Neural progenitor cell (in vitro differentiated cells): Measurements from ENCODE around the gene F8. TPM values are rescaled to one million over a fixed set of nuclear protein-coding genes. Genes with fewer than 3 reads are reported as not detected.
A peak's percentile ranks its signal among the peaks of the same experiment; 100 is the strongest.

ENCODE experiments used
- DNase-seq: peaks from one replicate; pipeline ENCODE4 v3.0.0-alpha.2; 2016; ENCODE audit warnings: low spot score
- H2AFZ ChIP-seq: fragments of 200-600 bp; sonication (generic); replicated peaks from 2 replicates; pipeline ENCODE4 v1.6.1; 2016; ENCODE audit warnings: antibody characterized with exemption
- H3F3A ChIP-seq: fragments of 200-600 bp; sonication (generic); 2 replicates; pipeline ENCODE4 v1.6.1; 2016; ENCODE audit warnings: antibody characterized with exemption, low read depth
- H3K27ac ChIP-seq: fragments of 200-600 bp; sonication (generic); 2 replicates; pipeline ENCODE4 v1.5.1; 2016; ENCODE audit warnings: mild to moderate bottlenecking
- H3K27me3 ChIP-seq: fragments of 200-600 bp; sonication (generic); 2 replicates; pipeline ENCODE4 v1.6.1; 2016; ENCODE audit warnings: mild to moderate bottlenecking, moderate library complexity
- H3K36me3 ChIP-seq: fragments of 200-600 bp; sonication (generic); 2 replicates; pipeline ENCODE4 v1.5.1; 2016
- H3K4me1 ChIP-seq: fragments of 200-600 bp; sonication (generic); 2 replicates; pipeline ENCODE4 v1.6.1; 2016; ENCODE audit warnings: mixed run types
- H3K4me2 ChIP-seq: fragments of 200-600 bp; sonication (generic); 2 replicates; pipeline ENCODE4 v1.6.1; 2016
- H3K4me3 ChIP-seq: fragments of 200-600 bp; sonication (generic); 2 replicates; pipeline ENCODE4 v1.5.1; 2016
- H3K79me2 ChIP-seq: fragments of 200-600 bp; sonication (generic); 2 replicates; pipeline ENCODE4 v1.6.1; 2016; ENCODE audit warnings: low read depth
- H3K9ac ChIP-seq: fragments of 200-600 bp; sonication (generic); 2 replicates; pipeline ENCODE4 v1.6.1; 2016
- H3K9me3 ChIP-seq: fragments of 200-600 bp; sonication (generic); 2 replicates; pipeline ENCODE4 v1.5.1; 2016; ENCODE audit warnings: low read depth
- H4K20me1 ChIP-seq: fragments of 200-600 bp; sonication (generic); 2 replicates; pipeline ENCODE4 v1.6.1; 2016; ENCODE audit warnings: low read depth
- H3K27ac Mint-ChIP-seq: 3 replicates; pipeline ENCODE4 v1.8.0; 2021; ENCODE audit warnings: mixed read lengths
- H3K27me3 Mint-ChIP-seq: 2 replicates; pipeline ENCODE4 v1.8.0; 2022; ENCODE audit warnings: low read depth, mild to moderate bottlenecking, inconsistent platforms, moderate library complexity, mixed read lengths; ENCODE audit not compliant: insufficient read depth
- H3K36me3 Mint-ChIP-seq: 3 replicates; pipeline ENCODE4 v1.8.0; 2021; ENCODE audit warnings: mixed read lengths
- H3K4me1 Mint-ChIP-seq: 3 replicates; pipeline ENCODE4 v1.8.0; 2021; ENCODE audit warnings: mixed read lengths
- H3K4me3 Mint-ChIP-seq: 3 replicates; pipeline ENCODE4 v1.8.0; 2021; ENCODE audit warnings: mild to moderate bottlenecking, moderate library complexity, mixed read lengths
- H3K9me3 Mint-ChIP-seq: 3 replicates; pipeline ENCODE4 v1.8.0; 2020; ENCODE audit warnings: mixed read lengths
- CTCF ChIP-seq: fragments of 200-600 bp; sonication (generic); IDR thresholded peaks from 2 replicates; pipeline ENCODE4 v1.5.1; 2017; ENCODE audit warnings: antibody characterized with exemption, mild to moderate bottlenecking
- EZH2 ChIP-seq: fragments of 200-600 bp; sonication (generic); IDR thresholded peaks from 2 replicates; pipeline ENCODE4 v1.6.1; 2017; ENCODE audit warnings: antibody characterized with exemption, mild to moderate bottlenecking, moderate library complexity
- EZH2phosphoT487 ChIP-seq: fragments of 200-600 bp; sonication (generic); IDR thresholded peaks from 2 replicates; pipeline ENCODE4 v1.6.1; 2017; ENCODE audit warnings: antibody characterized with exemption
- total RNA-seq: library from RNA; depleted of rRNA; stranded (reverse); fragments of >200 nt; gene quantifications from 2 replicates; pipeline ENCODE4 v1.2.3, GENCODE V29; 2015; ENCODE audit warnings: low replicate concordance

Gene F8
- total RNA-seq, 1 donor from 2014 or later: 4.8 TPM

GRCh38 chrX:155027509-155028066 is 5.1 kb upstream of the F8 start:
- peaks cover 9% of the 10 kb centered on the region for H3K79me2 ChIP-seq
- peaks cover 2% of the 10 kb centered on the region for H3K9me3 ChIP-seq
- H3K4me1 ChIP-seq: peaks cover 6% of the 10 kb centered on the region
- Mint-ChIP-seq H3K9me3 (peaks cover 9% of the 10 kb centered on the region), H3K27ac (peak overlapping the region; percentile 87), H3K4me3 (peak overlapping the region; percentile 88), H3K27me3 (peaks cover 8% of the 10 kb centered on the region), H3K36me3 (peaks cover 2% of the 10 kb centered on the region), H3K4me1 (peaks cover 3% of the 10 kb centered on the region)
- H3K36me3 ChIP-seq: no peaks in the 10 kb centered on the region
- peak overlapping the region; percentile 90 for H3K27ac ChIP-seq
- no peaks in the 10 kb centered on the region for H4K20me1 ChIP-seq
- peak overlapping the region; percentile 75 for H3K4me3 ChIP-seq
- H2AFZ ChIP-seq: peak overlapping the region; percentile 77
- no peaks in the 10 kb centered on the region for H3K27me3 ChIP-seq
- DNase-seq: no peak
- peak overlapping the region; percentile 79 for H3K9ac ChIP-seq
- TF ChIP-seq CTCF: no peak
- no peak for TF ChIP-seq EZH2phosphoT487
- TF ChIP-seq EZH2: no peak
- H3F3A ChIP-seq: peaks cover 12% of the 10 kb centered on the region
- peak overlapping the region; percentile 87 for H3K4me2 ChIP-seq

- no peaks in the 10 kb centered on the region for H3K36me3 ChIP-seq
- H2AFZ ChIP-seq: peak within 1 kb of the TSS; percentile 77
- Mint-ChIP-seq H3K36me3 (peaks cover 2% of the 10 kb centered on the region), H3K9me3 (peaks cover 9% of the 10 kb centered on the region), H3K4me3 (peak within 1 kb of the TSS; percentile 89), H3K4me1 (peaks cover 3% of the 10 kb centered on the region), H3K27ac (peak within 1 kb of the TSS; percentile 87), H3K27me3 (peaks cover 8% of the 10 kb centered on the region)
- H3K9ac ChIP-seq: peak within 1 kb of the TSS; percentile 79
- H4K20me1 ChIP-seq: no peaks in the 10 kb centered on the region
- peak within 1 kb of the TSS; percentile 87 for H3K4me2 ChIP-seq
- no peak for TF ChIP-seq EZH2phosphoT487
- no peak for TF ChIP-seq EZH2
- TF ChIP-seq CTCF: no peak
- H3K27me3 ChIP-seq: no peaks in the 10 kb centered on the region
- H3K27ac ChIP-seq: peak within 1 kb of the TSS; percentile 90
- DNase-seq: peak; percentile 93
- peak within 1 kb of the TSS; percentile 75 for H3K4me3 ChIP-seq
- H3K79me2 ChIP-seq: peaks cover 9% of the 10 kb centered on the region
- no peaks in the 10 kb centered on the region for H3K9me3 ChIP-seq
- H3F3A ChIP-seq: peaks cover 12% of the 10 kb centered on the region
- peaks cover 6% of the 10 kb centered on the region for H3K4me1 ChIP-seq
Observed at GRCh38 chrX:155026727-155027508, 4.4 kb upstream of the F8 start, which contains the start of gene FUNDC2. FUNDC2 (plus strand) TSS chrX:155026844; CDS start chrX:155026939, 95 bp downstream.

GRCh38 chrX:155026420-155026726 is 3.9 kb upstream of the F8 start:
- TF ChIP-seq EZH2phosphoT487 (no peak), CTCF (no peak), EZH2 (no peak)
- no peaks in the 10 kb centered on the region for H3K27me3 ChIP-seq
- Mint-ChIP-seq H3K4me3 (peak overlapping the region; percentile 89), H3K27me3 (peaks cover 8% of the 10 kb centered on the region), H3K36me3 (no peaks in the 10 kb centered on the region), H3K9me3 (peaks cover 6% of the 10 kb centered on the region), H3K4me1 (peaks cover 3% of the 10 kb centered on the region), H3K27ac (peak overlapping the region; percentile 66)
- H3K4me1 ChIP-seq: peaks cover 6% of the 10 kb centered on the region
- H3K36me3 ChIP-seq: no peaks in the 10 kb centered on the region
- no peak for DNase-seq
- H2AFZ ChIP-seq: no peak overlapping the region
- peaks cover 9% of the 10 kb centered on the region for H3K79me2 ChIP-seq
- peak overlapping the region; percentile 90 for H3K27ac ChIP-seq
- peak overlapping the region; percentile 75 for H3K4me3 ChIP-seq
- H3K9ac ChIP-seq: no peak overlapping the region
- peaks cover 12% of the 10 kb centered on the region for H3F3A ChIP-seq
- no peaks in the 10 kb centered on the region for H3K9me3 ChIP-seq
- H4K20me1 ChIP-seq: no peaks in the 10 kb centered on the region
- peak overlapping the region; percentile 87 for H3K4me2 ChIP-seq
